AG09319 (cell line): ENCODE data around the gene ARHGAP30.

Experiments
- DNase-seq: peaks from one replicate; pipeline ENCODE4 v3.0.0-alpha.2; 2010; ENCODE audit warnings: low read depth; ENCODE audit errors: extremely low read depth
- CTCF ChIP-seq: IDR thresholded peaks from 2 replicates; pipeline ENCODE4 v1.5.1; 2011; ENCODE audit warnings: low read depth, mild to moderate bottlenecking, inconsistent platforms, low read length, moderate library complexity

Gene ARHGAP30

DNA sequence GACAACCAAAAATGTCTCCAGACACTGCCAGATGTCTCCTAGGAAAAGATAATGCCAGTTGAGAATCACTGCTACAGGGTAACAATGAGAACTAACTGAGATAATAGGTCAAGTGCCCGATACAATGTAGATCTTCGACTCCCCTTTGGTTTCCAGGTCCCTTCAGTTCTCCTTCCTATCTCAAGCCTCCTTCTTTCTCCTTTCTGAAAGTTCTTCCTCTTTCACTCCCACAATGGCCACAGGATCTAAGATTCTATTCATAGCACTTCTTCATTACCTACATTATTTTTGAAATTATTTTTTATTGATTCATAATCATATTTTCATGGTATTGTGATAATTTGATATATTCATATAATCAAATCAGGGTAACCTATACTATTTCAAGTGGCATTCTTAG lies 41.8 kb upstream of the ARHGAP30 start:
- TF ChIP-seq CTCF: no peak
- DNase-seq: no peak

DNA sequence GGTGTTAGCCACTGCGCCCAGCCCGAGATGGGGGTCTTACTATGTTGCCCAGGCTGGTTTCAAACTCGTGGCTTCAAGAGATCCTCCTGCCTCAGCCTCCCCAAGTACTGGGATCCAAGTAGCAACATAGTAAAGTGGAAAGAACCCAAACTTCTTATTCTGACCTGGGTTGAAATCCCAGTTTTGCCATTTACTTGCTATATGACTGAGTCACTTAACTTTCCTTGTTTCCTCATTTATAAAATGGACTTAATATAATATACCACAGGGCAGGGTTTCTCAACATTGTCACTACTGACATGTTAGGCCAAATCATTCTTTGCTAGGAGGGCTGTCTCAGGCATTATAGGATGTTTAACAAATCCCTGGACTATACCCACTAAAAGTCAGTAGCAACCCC lies 41.4 kb upstream of the ARHGAP30 start:
- DNase-seq: no peak
- no peak for TF ChIP-seq CTCF

DNA sequence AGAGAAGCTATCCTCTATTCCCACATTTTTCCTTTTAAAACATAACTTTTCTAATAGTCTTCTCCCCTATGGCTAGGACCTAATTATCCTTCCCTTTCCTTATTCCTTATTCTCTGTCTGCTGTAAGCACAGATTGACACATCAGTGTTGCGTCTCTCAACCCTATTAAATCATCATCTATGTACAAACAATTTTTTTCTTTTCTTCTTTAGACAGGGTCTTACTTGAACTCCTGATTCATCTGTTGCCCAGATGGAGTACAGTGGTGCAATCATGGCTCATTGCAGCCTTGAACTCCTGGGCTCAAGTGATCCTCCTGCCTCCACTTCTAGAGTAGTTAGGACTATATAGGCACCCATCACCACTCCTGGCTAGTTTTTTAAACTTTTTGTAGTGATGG lies 36.7 kb upstream of the ARHGAP30 start:
- DNase-seq: no peak
- no peak for TF ChIP-seq CTCF

GRCh38 chr1:161100556-161100955 lies 30.9 kb upstream of the ARHGAP30 start:
- no peak for TF ChIP-seq CTCF
- no peak for DNase-seq

GRCh38 chr1:161099090-161099802 lies 29.6 kb upstream of the ARHGAP30 start:
- DNase-seq: no peak
- no peak for TF ChIP-seq CTCF

DNA sequence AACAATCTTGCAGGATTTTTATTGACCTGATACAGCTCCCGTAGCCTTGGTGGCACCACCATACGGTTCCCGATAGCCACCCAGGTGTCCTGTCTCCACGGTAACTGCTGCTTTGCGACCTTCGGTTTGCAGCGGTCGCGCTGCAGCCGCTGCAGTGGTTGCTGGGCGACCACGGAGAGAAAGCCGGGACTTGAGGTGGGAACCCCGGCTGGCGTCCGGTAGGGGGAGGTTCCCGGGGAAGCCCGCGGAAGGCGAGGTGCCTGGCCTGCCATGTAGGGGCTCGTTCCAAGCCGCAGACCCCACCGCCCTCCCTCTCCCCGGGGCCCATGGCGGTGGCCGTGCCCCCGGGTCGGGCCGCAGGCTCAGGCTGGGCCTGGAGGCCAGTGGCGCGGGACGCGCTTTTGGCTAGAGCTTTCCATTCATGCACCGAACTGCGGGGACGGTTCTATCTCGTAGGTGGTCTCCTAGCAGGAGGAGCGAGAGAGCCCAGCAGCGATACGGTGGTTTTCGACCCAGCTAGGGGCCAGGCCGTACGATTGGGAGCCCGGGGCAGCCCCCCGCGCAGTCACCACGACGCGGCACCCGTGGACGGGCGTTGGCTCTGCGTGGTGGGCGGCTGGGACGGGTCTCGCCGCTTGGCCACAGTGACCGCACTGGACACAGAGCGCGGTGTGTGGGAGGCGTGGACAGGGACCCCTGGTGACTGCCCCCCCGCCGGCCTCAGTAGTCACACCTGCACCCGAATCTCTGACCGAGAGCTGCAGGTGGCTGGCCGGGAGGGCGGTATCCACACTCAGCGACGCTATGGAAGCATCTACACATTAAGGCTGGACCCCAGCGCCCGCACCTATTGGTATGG lies 28.7 kb upstream of the ARHGAP30 start, which contains the start of gene KLHDC9:
KLHDC9 (plus strand) TSS at position 152 of the 859 bp plus-strand sequence; CDS start at position 327, 175 bp downstream.
- TF ChIP-seq CTCF: peak; percentile 8
- DNase-seq: no peak

DNA sequence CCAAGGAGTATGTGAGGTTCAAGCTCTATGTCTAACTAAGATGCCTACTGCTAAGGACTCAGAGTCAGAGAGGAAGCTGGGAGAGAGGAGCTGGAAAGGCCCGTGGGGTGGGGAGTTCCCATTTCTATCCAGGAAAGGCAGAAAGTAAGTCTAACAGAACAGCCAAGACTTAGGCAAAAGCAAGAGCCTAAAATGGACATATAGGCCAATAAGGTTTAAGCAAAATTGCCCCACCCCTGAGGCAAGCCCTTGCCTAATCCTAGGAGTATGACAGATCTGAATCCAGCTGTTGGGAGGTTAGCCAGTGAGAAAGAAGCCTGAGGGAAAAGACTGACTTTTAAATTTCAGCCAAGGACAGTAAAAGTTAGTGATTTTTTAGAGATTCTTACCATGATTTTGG lies 26.8 kb upstream of the ARHGAP30 start:
- DNase-seq: no peak
- TF ChIP-seq CTCF: no peak
